GM19467 (cell line): ENCODE data around the gene ARL5B.

Experiments
- ATAC-seq: cut with Tn5 transposase; IDR thresholded peaks from one replicate; pipeline ENCODE4 v1.9.1; 2021; ENCODE audit warnings: mild to moderate bottlenecking, moderate library complexity; ENCODE audit not compliant: unreplicated experiment

ARL5B gene

GRCh38 chr10:18658271-18659124 is 733 bp upstream of the ARL5B start:
- no peak for ATAC-seq

- peak; percentile 19 for ATAC-seq
Observed at GRCh38 chr10:18659819-18660535, 746 bp downstream of the ARL5B start.

- no peak for ATAC-seq
Observed at GRCh38 chr10:18660816-18661431, 1.7 kb downstream of the ARL5B start.

GRCh38 chr10:18664841-18665478 is 5.7 kb downstream of the ARL5B start:
- no peak for ATAC-seq

- ATAC-seq: no peak
Observed at GRCh38 chr10:18665815-18666558, 6.8 kb downstream of the ARL5B start.

GRCh38 chr10:18666810-18667209 is 7.6 kb downstream of the ARL5B start:
- no peak for ATAC-seq

- ATAC-seq: no peak
Observed at GRCh38 chr10:18668026-18668425, 8.8 kb downstream of the ARL5B start.

GRCh38 chr10:18675086-18675801 is 16.0 kb downstream of the ARL5B start:
- ATAC-seq: no peak

- no peak for ATAC-seq
Observed at GRCh38 chr10:18680754-18681153, 21.5 kb downstream of the ARL5B start.

- no peak for ATAC-seq
Observed at GRCh38 chr10:18681366-18681765, 22.1 kb downstream of the ARL5B start.

GRCh38 chr10:18681971-18682411 is 22.8 kb downstream of the ARL5B start:
- no peak for ATAC-seq

GRCh38 chr10:18683427-18683826 is 24.2 kb downstream of the ARL5B start:
- no peak for ATAC-seq

- no peak for ATAC-seq
Observed at GRCh38 chr10:18684416-18684815, 25.2 kb downstream of the ARL5B start.

GRCh38 chr10:18684953-18685352 is 25.7 kb downstream of the ARL5B start:
- no peak for ATAC-seq

GRCh38 chr10:18685555-18685954 is 26.3 kb downstream of the ARL5B start:
- no peak for ATAC-seq

- no peak for ATAC-seq
Observed at GRCh38 chr10:18687195-18687594, 28.0 kb downstream of the ARL5B start.

GRCh38 chr10:18687706-18688105 is 28.5 kb downstream of the ARL5B start:
- ATAC-seq: no peak

- no peak for ATAC-seq
Observed at GRCh38 chr10:18689498-18689897, 30.3 kb downstream of the ARL5B start.

GRCh38 chr10:18690541-18690940 is 31.3 kb downstream of the ARL5B start:
- no peak for ATAC-seq
